Stomach (tissue), 9 donors: ENCODE data around the gene CETN3. TPM values are rescaled to one million over a fixed set of nuclear protein-coding genes. Genes with fewer than 3 reads are reported as not detected.

ENCODE experiments used
- DNase-seq, 2 donors: peaks; one replicate each; pipeline versions ENCODE4 v3.0.0 to v3.0.0-alpha.2; 2013 to 2019
- H3K27ac ChIP-seq, 5 donors: fragments of 200-600 bp in 4 of 5; sonication (generic) in 4 of 5; one replicate each; pipeline ENCODE4 v1.5.1; 2013 to 2019; ENCODE audit warnings: mild to moderate bottlenecking in 1 of 5, moderate library complexity in 1 of 5
- H3K27me3 ChIP-seq, 3 donors: fragments of 200-600 bp; sonication (generic); one replicate each; pipeline ENCODE4 v1.5.1; 2017 to 2019; ENCODE audit warnings: mixed run types in 1 of 3
- H3K36me3 ChIP-seq, 4 donors: fragments of 200-600 bp; sonication (generic); 1 replicate in 3 of 4; 2 replicates in 1 of 4; pipeline ENCODE4 v1.5.1; 2016 to 2019
- H3K4me1 ChIP-seq, 4 donors: fragments of 200-600 bp; sonication (generic); one replicate each; pipeline ENCODE4 v1.5.1; 2016 to 2019
- H3K4me3 ChIP-seq, 4 donors: fragments of 200-600 bp; sonication (generic) in 3 of 4; one replicate each; pipeline ENCODE4 v1.5.1; 2016 to 2019; ENCODE audit warnings: mild to moderate bottlenecking in 1 of 4
- H3K9me3 ChIP-seq, 4 donors: fragments of 200-600 bp; sonication (generic); one replicate each; pipeline ENCODE4 v1.5.1; 2016 to 2019
- CTCF ChIP-seq, 7 experiments: fragments of 450-650 bp in 4 of 7; fragments of 200-600 bp in 3 of 7; sonication (generic) in 3 of 7; IDR thresholded peaks; one replicate each; pipeline ENCODE4 v1.5.1; 2016 to 2019; ENCODE audit warnings: antibody characterized with exemption in 7 of 7, control low read depth in 2 of 7, mild to moderate bottlenecking in 1 of 7
- EP300 ChIP-seq: sonication (generic); formaldehyde crosslinking; IDR thresholded peaks from one replicate; pipeline ENCODE4 v1.6.1; 2017; ENCODE audit warnings: antibody characterized with exemption
- POLR2A ChIP-seq, 4 donors: fragments of 450-650 bp; IDR thresholded peaks; one replicate each; pipeline ENCODE4 v1.6.1; 2016; ENCODE audit warnings: antibody characterized with exemption in 4 of 4, control low read depth in 2 of 4, mild to moderate bottlenecking in 1 of 4, moderate library complexity in 1 of 4
- POLR2AphosphoS5 ChIP-seq, 3 donors: sonication (generic); formaldehyde crosslinking; IDR thresholded peaks; one replicate each; pipeline ENCODE4 v1.6.1; 2016; ENCODE audit warnings: antibody characterized with exemption in 3 of 3
- WGBS, 5 donors: extraction: QIAGEN DNeasy Blood & Tissue Kit in 3 of 5; methylation state at CpG; one replicate each; pipeline versions ENCODE4 v1.1.5 to v1.1.7; 2013 to 2018; 5-methylcytosine and 5-hydroxymethylcytosine counted together
- intact Hi-C: fragments of 100-400 bp; cut with DNase I; formaldehyde crosslinking; loops from one replicate; pipeline ENCODE4 v1.15.1; 2023; ENCODE audit warnings: low total_unique reads
- polyA plus RNA-seq, 3 donors: library from polyadenylated mRNA; stranded (reverse); fragments of 200-250 nt; gene quantifications; one replicate each; pipeline ENCODE4 v1.2.3, GENCODE V29; 2013
- total RNA-seq, 5 donors: library from RNA; depleted of rRNA; stranded (reverse); fragments of >200 nt; gene quantifications; one replicate each; pipeline versions ENCODE4 v1.1.0 to v1.2.3, GENCODE V29; 2014 to 2016
- donor health status: healthy with polysubstance abuse.
- donor health status: Bipolar disorder and iron deficiency.
- donor health status: healthy.

Gene CETN3
- total and polyA plus RNA-seq, 8 donors: 1.8 to 22.2 (median 15.8) TPM; not detected in 1

- intact Hi-C loops: no loop called here
- no peaks in the 10 kb centered on the region for H3K9me3 ChIP-seq
- TF ChIP-seq POLR2A (IDR thresholded peaks at IDR 0.05): no peak
- no peak for TF ChIP-seq EP300
- no peak for TF ChIP-seq POLR2AphosphoS5 (IDR thresholded peaks at IDR 0.05)
- no peak for TF ChIP-seq CTCF (IDR thresholded peaks at IDR 0.05)
These were observed 44.2 kb downstream of the CETN3 start for GRCh38 chr5:90365328-90365727.

GRCh38 chr5:90359073-90359920 is 50.3 kb downstream of the CETN3 start:
- intact Hi-C loops: no loop called here
- no peak overlapping the region for H3K4me3 ChIP-seq
- H3K36me3 ChIP-seq: no peaks in the 10 kb centered on the region
- H3K4me1 ChIP-seq: peaks cover 0 to 11% (median 0%) of the 10 kb centered on the region in 4 donors
- DNase-seq: peak in 1 of 2 donors; percentile 10
- H3K9me3 ChIP-seq: peaks cover 0 to 5% (median 0%) of the 10 kb centered on the region in 4 donors
- H3K27me3 ChIP-seq: no peaks in the 10 kb centered on the region
- TF ChIP-seq POLR2AphosphoS5 (IDR thresholded peaks at IDR 0.05) (no peak), EP300 (no peak), POLR2A (IDR thresholded peaks at IDR 0.05) (no peak), CTCF (IDR thresholded peaks at IDR 0.05) (no peak)
- WGBS, 5 donors: 78 to 81% (median 81%) methylated on average over 7 of the region's 7 CpGs
- H3K27ac ChIP-seq: no peak overlapping the region

More at GRCh38 chr5:90365328-90365727, 44.2 kb downstream of the CETN3 start:
- no peaks in the 10 kb centered on the region for H3K36me3 ChIP-seq
- H3K4me1 ChIP-seq: no peaks in the 10 kb centered on the region
- no peaks in the 10 kb centered on the region for H3K27me3 ChIP-seq
- no peak for DNase-seq
- H3K27ac ChIP-seq: no peak overlapping the region
- no peak overlapping the region for H3K4me3 ChIP-seq

DNA sequence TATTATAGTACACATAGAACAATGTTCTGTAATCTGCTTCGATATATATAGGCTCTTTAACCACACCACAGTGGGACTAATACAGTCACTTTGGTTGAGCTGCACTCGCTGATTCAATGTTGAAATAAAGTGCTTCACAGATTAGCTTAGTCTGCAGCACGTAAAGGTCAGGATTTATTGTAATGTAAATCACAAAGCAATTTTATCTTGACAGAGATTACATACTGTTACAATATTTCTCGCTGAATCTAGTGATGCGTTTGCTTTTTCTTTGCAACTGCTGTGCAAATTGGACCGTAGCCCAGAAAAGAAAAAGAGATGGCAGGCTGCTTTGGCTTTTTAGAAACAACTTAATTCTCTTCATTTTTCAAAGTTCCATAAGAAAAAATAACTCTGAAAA is 52.9 kb downstream of the CETN3 start:
- 16 to 23% (median 19%) methylated on average over 6 of the region's 6 CpGs for WGBS, 5 donors
- Histone ChIP-seq H3K27ac (no peak overlapping the region), H3K27me3 (no peaks in the 10 kb centered on the region), H3K9me3 (peaks cover 0 to 5% (median 0%) of the 10 kb centered on the region in 4 donors), H3K36me3 (no peaks in the 10 kb centered on the region), H3K4me1 (peaks cover 0 to 11% (median 0%) of the 10 kb centered on the region in 4 donors), H3K4me3 (no peak overlapping the region)
- intact Hi-C loops: no loop called here
- DNase-seq: peak in 1 of 2 donors; percentile 72
- TF ChIP-seq POLR2A (IDR thresholded peaks at IDR 0.05) (no peak), CTCF (IDR thresholded peaks at IDR 0.05) (no peak), POLR2AphosphoS5 (IDR thresholded peaks at IDR 0.05) (no peak), EP300 (no peak)

- no peak for DNase-seq
- H3K9me3 ChIP-seq: peaks cover 0 to 5% (median 0%) of the 10 kb centered on the region in 4 donors
- H3K27ac ChIP-seq: no peak overlapping the region
- H3K4me3 ChIP-seq: no peak overlapping the region
- no peaks in the 10 kb centered on the region for H3K36me3 ChIP-seq
- TF ChIP-seq EP300: no peak
- TF ChIP-seq CTCF (IDR thresholded peaks at IDR 0.05): no peak
- no peak for TF ChIP-seq POLR2A (IDR thresholded peaks at IDR 0.05)
- TF ChIP-seq POLR2AphosphoS5 (IDR thresholded peaks at IDR 0.05): no peak
- peaks cover 0 to 11% (median 0%) of the 10 kb centered on the region in 4 donors for H3K4me1 ChIP-seq
- H3K27me3 ChIP-seq: no peaks in the 10 kb centered on the region
- intact Hi-C loops: no loop called here
These were observed 53.4 kb downstream of the CETN3 start for GRCh38 chr5:90356176-90356575.
